ENCODE measurements around the gene DYSF. TPM values are rescaled to one million over a fixed set of nuclear protein-coding genes. Genes with fewer than 3 reads are reported as not detected.

DYSF gene
- total RNA-seq, 1 experiment from 2014 or later: 5.5 TPM

- no peak overlapping the region for H3K27ac Mint-ChIP-seq
- H3K9ac ChIP-seq (ENCODE audit: extremely low read depth, insufficient read length, low read length): no peak overlapping the region
- no peak overlapping the region for H4K8ac ChIP-seq (replicated peaks; ENCODE audit: insufficient read length, low read depth, low read length)
- H2AFZ ChIP-seq (ENCODE audit: low read length): no peak overlapping the region
- no peak overlapping the region for H3T11ph ChIP-seq (ENCODE audit: low read length)
- no peak overlapping the region for H3K4ac ChIP-seq (ENCODE audit: low read depth, low read length)
- no peaks in the 10 kb centered on the region for H3K9me3 ChIP-seq (ENCODE audit: control insufficient read depth, low read depth, low read length)
- H3K4me2 ChIP-seq (ENCODE audit: insufficient read depth, insufficient read length, low read length): no peak overlapping the region
- H3K4me1 Mint-ChIP-seq: peaks cover 27 to 29% of the 10 kb centered on the region in 2 experiments
- no peaks in the 10 kb centered on the region; a peak in 1 of 5 replicates for H3K9me3 Mint-ChIP-seq
- peaks cover 0 to 2% (median 0%) of the 10 kb centered on the region in 3 experiments; a peak in 1 of 7 replicates for H3K36me3 Mint-ChIP-seq (ENCODE audit: insufficient read depth in 1 of 3, low read depth in 3 of 3)
- H3K27me3 Mint-ChIP-seq (ENCODE audit: low read depth): peaks cover 10% of the 10 kb centered on the region
- no peaks in the 10 kb centered on the region for H3K27me3 ChIP-seq (ENCODE audit: insufficient read depth, low read length)
- H4K91ac ChIP-seq (ENCODE audit: insufficient read length, low read depth, low read length): no peak overlapping the region
- no peak overlapping the region for H4K5ac ChIP-seq (ENCODE audit: insufficient read length, low read depth, low read length)
- no peak overlapping the region for H3K4me3 Mint-ChIP-seq
- H3K79me1 ChIP-seq (ENCODE audit: insufficient read depth, low read depth, low read length, poor library complexity, severe bottlenecking): no peaks in the 10 kb centered on the region
- H2BK120ac ChIP-seq (ENCODE audit: low read depth, low read length, poor library complexity, severe bottlenecking): no peak overlapping the region
- peak overlapping the region; percentile 36; the same call in 1 of the 2 replicates for H3K14ac ChIP-seq (ENCODE audit: insufficient read depth, low read length)
- no CpG with 5 or more reads among the region's 7 CpGs for whole genome bisulfite sequencing (ENCODE audit: extremely low coverage, insufficient read length, low lambda C conversion rate)
- H3K18ac ChIP-seq (ENCODE audit: insufficient read length, low read depth, low read length): no peak overlapping the region
- no peak overlapping the region for H2BK5ac ChIP-seq (ENCODE audit: insufficient read length, low read length)
- TF ChIP-seq, protein P1, sequence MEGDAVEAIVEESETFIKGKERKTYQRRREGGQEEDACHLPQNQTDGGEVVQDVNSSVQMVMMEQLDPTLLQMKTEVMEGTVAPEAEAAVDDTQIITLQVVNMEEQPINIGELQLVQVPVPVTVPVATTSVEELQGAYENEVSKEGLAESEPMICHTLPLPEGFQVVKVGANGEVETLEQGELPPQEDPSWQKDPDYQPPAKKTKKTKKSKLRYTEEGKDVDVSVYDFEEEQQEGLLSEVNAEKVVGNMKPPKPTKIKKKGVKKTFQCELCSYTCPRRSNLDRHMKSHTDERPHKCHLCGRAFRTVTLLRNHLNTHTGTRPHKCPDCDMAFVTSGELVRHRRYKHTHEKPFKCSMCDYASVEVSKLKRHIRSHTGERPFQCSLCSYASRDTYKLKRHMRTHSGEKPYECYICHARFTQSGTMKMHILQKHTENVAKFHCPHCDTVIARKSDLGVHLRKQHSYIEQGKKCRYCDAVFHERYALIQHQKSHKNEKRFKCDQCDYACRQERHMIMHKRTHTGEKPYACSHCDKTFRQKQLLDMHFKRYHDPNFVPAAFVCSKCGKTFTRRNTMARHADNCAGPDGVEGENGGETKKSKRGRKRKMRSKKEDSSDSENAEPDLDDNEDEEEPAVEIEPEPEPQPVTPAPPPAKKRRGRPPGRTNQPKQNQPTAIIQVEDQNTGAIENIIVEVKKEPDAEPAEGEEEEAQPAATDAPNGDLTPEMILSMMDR (conservative IDR thresholded peaks at IDR 0.05): no peak
- H3K56ac ChIP-seq (ENCODE audit: insufficient read length, low read depth, low read length): no peak overlapping the region
- H2BK20ac ChIP-seq (ENCODE audit: low read depth, low read length, poor library complexity, severe bottlenecking): no peak overlapping the region
- H3K79me2 ChIP-seq (ENCODE audit: insufficient read depth, low read length): no peaks in the 10 kb centered on the region
- peak; percentile 20 for DNase-seq
- no peak overlapping the region for H2AK5ac ChIP-seq (ENCODE audit: insufficient read length, low read length)
- H3K4me1 ChIP-seq (ENCODE audit: insufficient read depth, low read length): peaks cover 8% of the 10 kb centered on the region; the same call in 1 of the 2 replicates
- H3K27ac ChIP-seq (ENCODE audit: insufficient read length, low read depth, low read length): no peak overlapping the region
- no peaks in the 10 kb centered on the region for H3K23me2 ChIP-seq (ENCODE audit: insufficient read length, low read depth, low read length, poor library complexity, severe bottlenecking)
- H2BK12ac ChIP-seq (ENCODE audit: insufficient read length, low read depth, low read length): no peak overlapping the region
- H3K23ac ChIP-seq (ENCODE audit: insufficient read length, low read depth, low read length): no peak overlapping the region
- H2BK15ac ChIP-seq (ENCODE audit: low read depth, low read length): no peak overlapping the region
- H4K20me1 ChIP-seq (ENCODE audit: control insufficient read depth, insufficient read depth, insufficient read length): no peaks in the 10 kb centered on the region
These were observed 152.4 kb downstream of the DYSF start for GRCh38 chr2:71605781-71606241.

Measured in H9 (cell line).